Measurements from ENCODE around the gene AMHR2.

Gene AMHR2

DNA sequence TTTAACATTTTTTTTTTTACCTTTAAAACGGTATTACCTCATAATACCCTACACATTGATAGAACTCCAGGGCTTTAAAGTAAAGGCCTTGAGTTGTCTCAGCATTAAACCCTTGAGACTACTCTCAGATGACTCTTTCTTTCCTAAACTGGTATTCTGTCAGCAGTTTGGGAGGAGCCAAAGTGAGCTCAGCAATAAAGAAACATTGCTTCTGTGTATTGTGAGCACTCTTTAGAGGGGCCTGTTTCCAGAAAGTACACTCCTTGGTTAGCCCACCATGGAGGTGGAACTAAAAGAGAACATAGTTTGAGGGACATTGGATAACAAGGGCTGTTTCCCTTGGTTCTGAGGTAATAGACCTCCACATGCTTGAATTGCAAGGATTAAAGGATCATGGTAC lies 55.2 kb downstream of the AMHR2 start:
- DNase-seq (ENCODE audit: low spot score): no peak
- TF ChIP-seq, protein P1, sequence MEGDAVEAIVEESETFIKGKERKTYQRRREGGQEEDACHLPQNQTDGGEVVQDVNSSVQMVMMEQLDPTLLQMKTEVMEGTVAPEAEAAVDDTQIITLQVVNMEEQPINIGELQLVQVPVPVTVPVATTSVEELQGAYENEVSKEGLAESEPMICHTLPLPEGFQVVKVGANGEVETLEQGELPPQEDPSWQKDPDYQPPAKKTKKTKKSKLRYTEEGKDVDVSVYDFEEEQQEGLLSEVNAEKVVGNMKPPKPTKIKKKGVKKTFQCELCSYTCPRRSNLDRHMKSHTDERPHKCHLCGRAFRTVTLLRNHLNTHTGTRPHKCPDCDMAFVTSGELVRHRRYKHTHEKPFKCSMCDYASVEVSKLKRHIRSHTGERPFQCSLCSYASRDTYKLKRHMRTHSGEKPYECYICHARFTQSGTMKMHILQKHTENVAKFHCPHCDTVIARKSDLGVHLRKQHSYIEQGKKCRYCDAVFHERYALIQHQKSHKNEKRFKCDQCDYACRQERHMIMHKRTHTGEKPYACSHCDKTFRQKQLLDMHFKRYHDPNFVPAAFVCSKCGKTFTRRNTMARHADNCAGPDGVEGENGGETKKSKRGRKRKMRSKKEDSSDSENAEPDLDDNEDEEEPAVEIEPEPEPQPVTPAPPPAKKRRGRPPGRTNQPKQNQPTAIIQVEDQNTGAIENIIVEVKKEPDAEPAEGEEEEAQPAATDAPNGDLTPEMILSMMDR (conservative IDR thresholded peaks at IDR 0.05; ENCODE audit: low read depth): no peak
- CTCF ChIA-PET: interaction anchor here (0.6 to 0.7 kb wide), 2 partner anchors 84 to 935 kb away, joined by 3 read pairs; no protein-coding TSS in a partner anchor
- H3K27ac ChIP-seq: no peak overlapping the region
- POLR2A ChIA-PET (ENCODE audit: low non-redundant PET): interaction anchor here (0.7 kb wide), 1 partner anchor 30 kb away, joined by 3 read pairs; no protein-coding TSS in a partner anchor

DNA sequence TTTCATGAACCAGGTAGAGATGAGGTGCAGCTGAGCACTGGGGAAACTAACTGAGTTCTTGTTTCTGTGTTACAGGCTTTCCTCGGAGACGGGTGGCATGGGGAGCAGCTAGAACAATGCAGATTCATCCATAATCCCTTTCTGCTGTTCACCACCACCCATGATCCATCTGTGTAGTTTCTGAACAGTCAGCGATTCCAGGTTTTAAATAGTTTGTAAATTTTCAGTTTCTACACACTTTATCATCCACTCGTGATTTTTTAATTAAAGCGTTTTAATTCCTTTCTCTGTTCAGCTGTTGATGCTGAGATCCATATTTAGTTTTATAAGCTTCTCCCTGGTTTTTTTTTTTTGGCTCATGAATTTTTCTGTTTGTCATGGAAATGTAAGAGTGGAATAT lies 55.7 kb downstream of the AMHR2 start:
- TF ChIP-seq, protein P1 (conservative IDR thresholded peaks at IDR 0.05; ENCODE audit: low read depth): no peak
- ChIA-PET POLR2A (ENCODE audit: low non-redundant PET) (interaction anchor here (0.7 kb wide), 1 partner anchor 29 kb away, joined by 3 read pairs; no protein-coding TSS in a partner anchor), CTCF (interaction anchor here (0.7 kb wide), 1 partner anchor 934 kb away, joined by 3 read pairs; no protein-coding TSS in a partner anchor)
- no peak for DNase-seq (ENCODE audit: low spot score)
- no peak overlapping the region for H3K27ac ChIP-seq

DNA sequence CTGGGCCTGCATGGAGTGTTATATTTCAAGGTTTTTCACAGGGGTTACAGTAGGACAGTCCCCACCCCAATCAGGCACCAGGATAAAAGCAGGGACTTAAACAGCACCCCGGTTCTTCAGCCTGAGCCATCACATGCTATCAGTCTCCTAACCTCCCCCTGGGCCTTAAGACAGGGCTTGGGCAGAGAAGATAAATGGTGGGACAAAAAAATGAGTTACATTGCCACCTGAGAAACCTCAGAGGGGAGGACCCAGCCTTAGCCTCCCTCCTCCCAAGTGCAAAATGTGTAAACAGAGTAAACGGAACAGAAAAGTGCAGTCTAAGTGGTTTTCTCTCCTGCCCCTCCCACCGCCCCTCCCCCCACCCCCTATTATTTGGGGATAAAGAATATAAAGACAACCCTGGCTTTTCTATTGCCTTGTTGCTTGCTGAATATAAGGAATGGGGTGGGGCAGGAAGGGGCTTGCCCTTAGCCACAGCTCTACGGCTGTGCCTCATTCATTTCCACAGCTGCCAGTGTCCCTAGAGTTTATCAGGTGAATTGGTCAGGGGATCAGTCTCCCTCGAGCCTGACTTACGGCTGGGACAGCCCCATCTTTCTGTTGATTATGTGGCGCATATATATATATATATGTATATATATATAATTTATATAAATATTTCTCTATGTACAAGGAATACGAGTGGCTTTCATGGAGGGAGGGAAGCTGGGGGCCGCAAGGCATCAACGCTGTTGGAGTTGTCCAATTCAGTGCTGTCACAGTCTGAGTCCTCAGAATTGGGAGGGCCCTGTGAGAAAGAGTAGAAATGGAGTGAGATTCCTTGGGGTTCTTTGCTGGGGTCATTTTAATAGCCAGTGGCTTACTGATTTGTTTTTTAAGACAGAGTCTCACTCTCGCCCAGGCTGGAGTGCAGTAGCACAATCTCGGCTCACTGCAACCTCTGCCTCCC lies 57.1 kb downstream of the AMHR2 start:
- ChIA-PET POLR2A (ENCODE audit: low non-redundant PET) (interaction anchor here (0.8 kb wide), 1 partner anchor 8 kb away, joined by 3 read pairs; no protein-coding TSS in a partner anchor), CTCF (interaction anchor here (1.8 kb wide), 1 partner anchor 28 kb away, joined by 6 read pairs; no protein-coding TSS in a partner anchor)
- peak overlapping the region; percentile 70 for H3K27ac ChIP-seq
- no peak for DNase-seq (ENCODE audit: low spot score)
- TF ChIP-seq, protein P1 (conservative IDR thresholded peaks at IDR 0.05; ENCODE audit: low read depth): no peak
